HepG2 (cell line): ENCODE data around the gene PEX11B. TPM values are rescaled to one million over a fixed set of nuclear protein-coding genes. Genes with fewer than 3 reads are reported as not detected.
A peak's percentile ranks its signal among the peaks of the same experiment; 100 is the strongest.

Experiments used
- CBX5 ChIP-seq: sonication (generic); formaldehyde crosslinking; IDR thresholded peaks from 2 replicates; pipeline ENCODE4 v1.4.0; 2020; ENCODE audit warnings: missing genetic modification reagents, borderline replicate concordance
- CREB3 ChIP-seq: sonication (generic); formaldehyde crosslinking; IDR thresholded peaks from 2 replicates; pipeline ENCODE4 v1.5.0; 2020; ENCODE audit warnings: missing genetic modification reagents
- FOXJ3 ChIP-seq: sonication (generic); formaldehyde crosslinking; IDR thresholded peaks from 2 replicates; pipeline ENCODE4 v1.4.0; 2020; ENCODE audit warnings: missing genetic modification reagents, mild to moderate bottlenecking, borderline replicate concordance
- HOXD1 ChIP-seq: sonication (generic); formaldehyde crosslinking; IDR thresholded peaks from 2 replicates; pipeline ENCODE4 v1.5.0; 2020; ENCODE audit warnings: missing genetic modification reagents
- MAX ChIP-seq: IDR thresholded peaks from 2 replicates; pipeline ENCODE4 v1.6.1; 2012; ENCODE audit warnings: inconsistent platforms
- MED1 ChIP-seq: sonication (generic); formaldehyde crosslinking; IDR thresholded peaks from 2 replicates; pipeline ENCODE4 v1.4.0; 2020; ENCODE audit warnings: missing genetic modification reagents
- MYNN ChIP-seq: sonication (generic); formaldehyde crosslinking; IDR thresholded peaks from 2 replicates; pipeline ENCODE4 v1.4.0; 2020; ENCODE audit warnings: mild to moderate bottlenecking, low read depth, missing genetic modification reagents
- NR2F6 ChIP-seq, 2 experiments: IDR thresholded peaks; 2 replicates each; pipeline ENCODE4 v1.6.1; 2016; ENCODE audit warnings: antibody characterized with exemption in 1 of 2, mild to moderate bottlenecking in 1 of 2
- SOX13 ChIP-seq, 3 experiments: fragments of 450-650 bp in 1 of 3; sonication (generic) in 1 of 3; formaldehyde crosslinking in 1 of 3; IDR thresholded peaks in 2 of 3; conservative IDR thresholded peaks in 1 of 3; 2 replicates each; pipeline versions ENCODE4 v1.5.0 to v1.6.1; 2016 to 2020; ENCODE audit warnings: antibody characterized with exemption in 1 of 3, mild to moderate bottlenecking in 1 of 3, missing compliant biosample characterization in 1 of 3, missing genetic modification reagents in 1 of 3, moderate library complexity in 1 of 3
- TMF1 ChIP-seq: sonication (generic); formaldehyde crosslinking; IDR thresholded peaks from 2 replicates; pipeline ENCODE4 v1.8.1; 2022; ENCODE audit warnings: low read depth, missing genetic modification reagents
- XBP1 ChIP-seq: sonication (generic); formaldehyde crosslinking; IDR thresholded peaks from 2 replicates; pipeline ENCODE4 v1.5.0; 2020; ENCODE audit warnings: missing genetic modification reagents
- ZBTB10 ChIP-seq: sonication (generic); formaldehyde crosslinking; IDR thresholded peaks from 2 replicates; pipeline ENCODE4 v1.4.0; 2020; ENCODE audit warnings: missing genetic modification reagents, borderline replicate concordance
- ZNF256 ChIP-seq: sonication (generic); formaldehyde crosslinking; conservative IDR thresholded peaks from 2 replicates; pipeline ENCODE4 v1.4.0; 2020; ENCODE audit warnings: missing genetic modification reagents
- ZNF260 ChIP-seq: sonication (generic); formaldehyde crosslinking; IDR thresholded peaks from 2 replicates; pipeline ENCODE4 v1.4.0; 2020; ENCODE audit warnings: missing genetic modification reagents, low read depth, mild to moderate bottlenecking, borderline replicate concordance
- ZNF33B ChIP-seq: sonication (generic); formaldehyde crosslinking; IDR thresholded peaks from 2 replicates; pipeline ENCODE4 v1.5.1; 2020; ENCODE audit warnings: mild to moderate bottlenecking, missing genetic modification reagents
- ZNF782 ChIP-seq: sonication (generic); formaldehyde crosslinking; IDR thresholded peaks from 2 replicates; pipeline ENCODE4 v1.4.0; 2020; ENCODE audit warnings: missing genetic modification reagents, mild to moderate bottlenecking, borderline replicate concordance
- ZNF839 ChIP-seq: sonication (generic); formaldehyde crosslinking; IDR thresholded peaks from 2 replicates; pipeline ENCODE4 v1.4.0; 2020; ENCODE audit warnings: missing genetic modification reagents, mild to moderate bottlenecking, borderline replicate concordance
- polyA plus RNA-seq, 8 experiments: library from polyadenylated mRNA; depleted of rRNA in 3 of 8; stranded (reverse) in 7 of 8; unstranded in 1 of 8; fragments of >200 nt; fragmentation: Illumina TruSeq in 4 of 8; extraction: Trizol in 4 of 8; gene quantifications; 2 replicates each; pipeline versions ENCODE4 v1.2.1 to v1.2.3, GENCODE V29; 2011 to 2016; ENCODE audit warnings: low read depth in 4 of 8, missing spikeins in 1 of 8, mixed read lengths in 1 of 8; ENCODE audit not compliant: insufficient read depth in 1 of 8
- total RNA-seq, 5 experiments: library from RNA; depleted of rRNA; stranded (reverse); fragments of >200 nt; fragmentation: Illumina TruSeq; extraction: Trizol; gene quantifications; 2 replicates each; pipeline ENCODE4 v1.2.3, GENCODE V29; 2016; ENCODE audit warnings: low read depth in 1 of 5
- TF ChIP-seq, protein P1 (sequence below): sonication (generic); formaldehyde crosslinking; IDR thresholded peaks from 2 replicates; pipeline ENCODE4 v1.8.1; 2022; ENCODE audit warnings: mild to moderate bottlenecking, missing genetic modification reagents
- TF ChIP-seq, protein P2 (sequence below): sonication (generic); formaldehyde crosslinking; IDR thresholded peaks from 2 replicates; pipeline ENCODE4 v1.4.0; 2020; ENCODE audit warnings: missing genetic modification reagents
- TF ChIP-seq, protein P3 (sequence below): sonication (generic); formaldehyde crosslinking; IDR thresholded peaks from 2 replicates; pipeline ENCODE4 v1.4.0; 2020; ENCODE audit warnings: missing genetic modification reagents, borderline replicate concordance

The PEX11B gene
- total and polyA plus RNA-seq, 2 of the 13 experiments (the other 11 are each of a cell fraction or from before 2014, with no cell fraction given): 21.6 to 48.4 TPM

GRCh38 chr1:145897969-145898368 is 20.5 kb downstream of the PEX11B start (continued):
- no peak for TF ChIP-seq ZNF782 (CRISPR knock-in tag)
- TF ChIP-seq, protein P1, sequence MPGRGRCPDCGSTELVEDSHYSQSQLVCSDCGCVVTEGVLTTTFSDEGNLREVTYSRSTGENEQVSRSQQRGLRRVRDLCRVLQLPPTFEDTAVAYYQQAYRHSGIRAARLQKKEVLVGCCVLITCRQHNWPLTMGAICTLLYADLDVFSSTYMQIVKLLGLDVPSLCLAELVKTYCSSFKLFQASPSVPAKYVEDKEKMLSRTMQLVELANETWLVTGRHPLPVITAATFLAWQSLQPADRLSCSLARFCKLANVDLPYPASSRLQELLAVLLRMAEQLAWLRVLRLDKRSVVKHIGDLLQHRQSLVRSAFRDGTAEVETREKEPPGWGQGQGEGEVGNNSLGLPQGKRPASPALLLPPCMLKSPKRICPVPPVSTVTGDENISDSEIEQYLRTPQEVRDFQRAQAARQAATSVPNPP (CRISPR knock-in tag): no peak
- TF ChIP-seq, protein P2, sequence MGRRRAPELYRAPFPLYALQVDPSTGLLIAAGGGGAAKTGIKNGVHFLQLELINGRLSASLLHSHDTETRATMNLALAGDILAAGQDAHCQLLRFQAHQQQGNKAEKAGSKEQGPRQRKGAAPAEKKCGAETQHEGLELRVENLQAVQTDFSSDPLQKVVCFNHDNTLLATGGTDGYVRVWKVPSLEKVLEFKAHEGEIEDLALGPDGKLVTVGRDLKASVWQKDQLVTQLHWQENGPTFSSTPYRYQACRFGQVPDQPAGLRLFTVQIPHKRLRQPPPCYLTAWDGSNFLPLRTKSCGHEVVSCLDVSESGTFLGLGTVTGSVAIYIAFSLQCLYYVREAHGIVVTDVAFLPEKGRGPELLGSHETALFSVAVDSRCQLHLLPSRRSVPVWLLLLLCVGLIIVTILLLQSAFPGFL: no peak
- no peak for TF ChIP-seq ZBTB10 (CRISPR knock-in tag)
- no peak for TF ChIP-seq ZNF33B (CRISPR knock-in tag)
- no peak for TF ChIP-seq TMF1 (CRISPR knock-in tag)
- TF ChIP-seq MAX: no peak
- no peak for TF ChIP-seq HOXD1 (CRISPR knock-in tag)
- TF ChIP-seq ZNF260 (CRISPR knock-in tag): no peak
- no peak for TF ChIP-seq CREB3 (CRISPR knock-in tag)
- TF ChIP-seq MYNN (CRISPR knock-in tag): no peak
- TF ChIP-seq NR2F6 (IDR thresholded peaks at IDR 0.05): peak; percentile 71
- TF ChIP-seq NR2F6 (CRISPR knock-in tag; IDR thresholded peaks at IDR 0.05): peak; percentile 87
- no peak for TF ChIP-seq FOXJ3
- TF ChIP-seq SOX13 (IDR thresholded peaks at IDR 0.05): no peak
- peak in 1 of 2 experiments; percentile 82; a peak in 2 of 4 replicates for TF ChIP-seq SOX13 (CRISPR knock-in tag; conservative IDR thresholded peaks at IDR 0.05 in 1 of 2, IDR thresholded peaks at IDR 0.05 in 1 of 2)
- TF ChIP-seq MED1 (CRISPR knock-in tag): peak; percentile 53
- no peak for TF ChIP-seq ZNF839
- TF ChIP-seq, protein P3, sequence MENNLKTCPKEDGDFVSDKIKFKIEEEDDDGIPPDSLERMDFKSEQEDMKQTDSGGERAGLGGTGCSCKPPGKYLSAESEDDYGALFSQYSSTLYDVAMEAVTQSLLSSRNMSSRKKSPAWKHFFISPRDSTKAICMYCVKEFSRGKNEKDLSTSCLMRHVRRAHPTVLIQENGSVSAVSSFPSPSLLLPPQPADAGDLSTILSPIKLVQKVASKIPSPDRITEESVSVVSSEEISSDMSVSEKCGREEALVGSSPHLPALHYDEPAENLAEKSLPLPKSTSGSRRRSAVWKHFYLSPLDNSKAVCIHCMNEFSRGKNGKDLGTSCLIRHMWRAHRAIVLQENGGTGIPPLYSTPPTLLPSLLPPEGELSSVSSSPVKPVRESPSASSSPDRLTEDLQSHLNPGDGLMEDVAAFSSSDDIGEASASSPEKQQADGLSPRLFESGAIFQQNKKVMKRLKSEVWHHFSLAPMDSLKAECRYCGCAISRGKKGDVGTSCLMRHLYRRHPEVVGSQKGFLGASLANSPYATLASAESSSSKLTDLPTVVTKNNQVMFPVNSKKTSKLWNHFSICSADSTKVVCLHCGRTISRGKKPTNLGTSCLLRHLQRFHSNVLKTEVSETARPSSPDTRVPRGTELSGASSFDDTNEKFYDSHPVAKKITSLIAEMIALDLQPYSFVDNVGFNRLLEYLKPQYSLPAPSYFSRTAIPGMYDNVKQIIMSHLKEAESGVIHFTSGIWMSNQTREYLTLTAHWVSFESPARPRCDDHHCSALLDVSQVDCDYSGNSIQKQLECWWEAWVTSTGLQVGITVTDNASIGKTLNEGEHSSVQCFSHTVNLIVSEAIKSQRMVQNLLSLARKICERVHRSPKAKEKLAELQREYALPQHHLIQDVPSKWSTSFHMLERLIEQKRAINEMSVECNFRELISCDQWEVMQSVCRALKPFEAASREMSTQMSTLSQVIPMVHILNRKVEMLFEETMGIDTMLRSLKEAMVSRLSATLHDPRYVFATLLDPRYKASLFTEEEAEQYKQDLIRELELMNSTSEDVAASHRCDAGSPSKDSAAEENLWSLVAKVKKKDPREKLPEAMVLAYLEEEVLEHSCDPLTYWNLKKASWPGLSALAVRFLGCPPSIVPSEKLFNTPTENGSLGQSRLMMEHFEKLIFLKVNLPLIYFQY (CRISPR knock-in tag): no peak
- TF ChIP-seq ZNF256 (CRISPR knock-in tag): no peak
- no peak for TF ChIP-seq XBP1 (CRISPR knock-in tag)
- no peak for TF ChIP-seq CBX5
